Central memory CD8-positive, alpha-beta T cell (primary cell): ENCODE data around the gene GABBR2.

Experiments used
- ATAC-seq: fragments of 150-1000 bp; cut with Tn5 transposase; replicated peaks from 2 replicates; pipeline ENCODE4 v1.10.0; 2022; ENCODE audit warnings: mild to moderate bottlenecking, moderate FRiP score, moderate number of reproducible peaks; ENCODE audit not compliant: poor library complexity, severe bottlenecking; ENCODE audit errors: extremely low read depth
- DNase-seq, 2 donors: peaks; one replicate each; pipeline ENCODE4 v3.0.0; 2021; ENCODE audit warnings: low spot score in 2 of 2
- H3K27ac Mint-ChIP-seq: one replicate; pipeline ENCODE4 v1.8.0; 2022; ENCODE audit warnings: low read depth, mild to moderate bottlenecking, moderate library complexity, mixed read lengths
- H3K27me3 Mint-ChIP-seq: one replicate; pipeline ENCODE4 v1.8.0; 2022; ENCODE audit warnings: mixed read lengths
- H3K36me3 Mint-ChIP-seq: one replicate; pipeline ENCODE4 v1.8.0; 2022; ENCODE audit warnings: mild to moderate bottlenecking, moderate library complexity, mixed read lengths; ENCODE audit not compliant: insufficient read depth
- H3K4me1 Mint-ChIP-seq: one replicate; pipeline ENCODE4 v1.8.0; 2022; ENCODE audit warnings: mixed read lengths
- H3K4me3 Mint-ChIP-seq: one replicate; pipeline ENCODE4 v1.8.0; 2022; ENCODE audit warnings: mild to moderate bottlenecking, moderate library complexity, mixed read lengths
- H3K9me3 Mint-ChIP-seq: one replicate; pipeline ENCODE4 v1.8.0; 2022; ENCODE audit warnings: mixed read lengths

GABBR2 gene

DNA sequence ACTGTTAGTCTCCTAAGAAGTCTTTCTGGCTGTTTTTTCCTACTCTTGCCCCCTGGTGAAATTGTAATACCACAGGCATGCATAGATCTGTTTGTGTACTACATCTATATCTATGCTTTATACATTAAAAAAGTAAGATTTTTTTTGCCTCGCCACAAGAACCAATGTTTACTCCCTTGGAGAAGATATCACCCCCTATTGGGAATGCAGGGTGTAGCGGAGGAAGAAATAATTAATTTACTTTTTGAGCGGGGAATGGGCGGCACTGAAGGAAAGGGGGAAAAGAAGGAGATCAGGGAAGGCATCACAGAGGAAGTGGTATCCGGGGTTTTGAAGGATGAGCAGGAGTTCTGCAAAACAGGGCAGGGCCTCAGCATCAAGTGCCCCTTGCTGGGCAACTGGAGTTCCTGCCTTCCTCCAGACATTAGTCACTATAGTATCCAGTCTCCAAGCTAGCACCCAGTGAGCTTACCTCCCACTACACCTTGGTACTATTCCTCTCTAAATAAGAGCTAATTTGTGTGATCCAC is 134.9 kb downstream of the GABBR2 start:
- Mint-ChIP-seq H3K4me3 (no peak overlapping the region), H3K36me3 (no peaks in the 10 kb centered on the region), H3K27ac (no peak overlapping the region), H3K4me1 (peaks cover 17% of the 10 kb centered on the region), H3K27me3 (peaks cover 9% of the 10 kb centered on the region), H3K9me3 (no peaks in the 10 kb centered on the region)
- DNase-seq (no peak), ATAC-seq (no peak)

DNA sequence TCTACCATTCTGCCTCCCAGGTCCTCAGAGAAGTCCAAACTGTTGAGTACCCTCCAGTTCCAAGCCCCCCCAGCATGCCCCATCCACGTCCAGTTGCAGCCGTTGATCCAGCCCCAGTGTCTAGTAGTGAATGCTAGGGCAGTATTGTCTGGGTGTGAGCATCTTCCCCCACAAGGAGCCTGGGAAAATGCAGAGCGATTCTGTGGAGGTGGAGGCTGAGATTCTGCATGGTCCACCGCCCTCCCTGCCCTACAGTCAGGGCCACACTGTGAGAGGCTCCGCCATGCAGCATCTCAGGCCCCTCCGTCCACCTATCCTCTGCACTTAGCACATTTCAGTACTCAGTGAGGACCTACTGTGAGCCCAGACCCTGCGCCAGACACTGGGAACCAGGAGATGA is 135.9 kb downstream of the GABBR2 start:
- no peaks in the 10 kb centered on the region for H3K27me3 Mint-ChIP-seq
- no peak for DNase-seq

DNA sequence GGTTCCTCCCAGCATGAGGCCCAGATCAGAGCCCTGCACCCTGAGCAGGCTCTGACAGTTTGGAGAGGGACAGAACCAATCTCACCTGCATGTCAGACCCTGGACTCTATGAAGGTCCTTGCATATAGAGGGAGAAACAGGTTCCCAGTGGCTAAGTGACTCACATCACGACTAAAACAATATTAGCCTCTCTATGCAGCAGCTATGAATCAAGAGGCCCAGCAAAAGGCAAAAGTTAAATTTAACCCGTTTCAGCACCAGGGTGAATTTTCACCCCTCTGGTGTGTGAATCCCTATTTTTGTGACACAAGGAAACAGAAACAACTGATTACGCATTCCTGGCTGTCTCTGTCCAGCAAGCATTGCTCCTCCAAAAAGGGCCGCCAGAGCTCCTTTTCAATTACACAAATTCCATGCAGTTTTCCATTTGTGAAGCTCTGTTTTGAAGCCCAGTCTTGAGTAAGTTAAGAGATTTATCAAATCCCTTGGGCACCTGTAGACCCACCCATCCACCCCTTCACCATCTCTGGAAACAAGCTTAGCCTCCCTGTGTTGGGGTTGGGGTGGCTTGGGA is 136.6 kb downstream of the GABBR2 start:
- no peaks in the 10 kb centered on the region for H3K27me3 Mint-ChIP-seq
- peaks cover 17% of the 10 kb centered on the region for H3K4me1 Mint-ChIP-seq
- H3K36me3 Mint-ChIP-seq, result no peaks in the 10 kb centered on the region
- ATAC-seq, result no peak
- DNase-seq, result no peak
- no peak overlapping the region for H3K4me3 Mint-ChIP-seq
- H3K9me3 Mint-ChIP-seq, result no peaks in the 10 kb centered on the region
- H3K27ac Mint-ChIP-seq, result no peak overlapping the region

More for the DNA sequence above, 135.9 kb downstream of the GABBR2 start:
- Mint-ChIP-seq H3K4me1 (peaks cover 17% of the 10 kb centered on the region), H3K4me3 (no peak overlapping the region), H3K27ac (no peak overlapping the region), H3K36me3 (no peaks in the 10 kb centered on the region), H3K9me3 (no peaks in the 10 kb centered on the region)
- ATAC-seq, result no peak

DNA sequence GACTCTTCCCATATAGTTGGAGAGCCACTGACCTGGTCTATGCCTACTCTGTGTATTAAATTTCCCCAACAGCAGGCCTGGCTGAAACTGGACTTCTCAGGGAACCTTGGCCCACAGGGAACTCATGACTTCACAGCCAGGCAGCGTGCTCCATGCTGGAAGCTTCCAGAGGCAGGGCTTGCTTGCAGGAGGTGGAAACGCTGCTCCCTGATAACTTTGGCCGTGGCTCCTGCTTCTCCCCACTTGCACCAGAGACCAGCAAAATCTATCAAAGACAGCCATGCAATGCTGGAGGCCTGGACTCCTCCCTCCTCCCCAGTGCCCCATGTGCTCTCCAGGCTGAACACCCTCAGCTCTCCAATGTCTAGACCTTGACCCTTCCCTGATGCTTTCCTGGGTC is 137.1 kb downstream of the GABBR2 start:
- DNase-seq, result no peak
- Mint-ChIP-seq H3K27ac (no peak overlapping the region), H3K4me3 (no peak overlapping the region), H3K9me3 (no peaks in the 10 kb centered on the region), H3K4me1 (peaks cover 17% of the 10 kb centered on the region), H3K36me3 (no peaks in the 10 kb centered on the region), H3K27me3 (no peaks in the 10 kb centered on the region)
- ATAC-seq, result no peak

DNA sequence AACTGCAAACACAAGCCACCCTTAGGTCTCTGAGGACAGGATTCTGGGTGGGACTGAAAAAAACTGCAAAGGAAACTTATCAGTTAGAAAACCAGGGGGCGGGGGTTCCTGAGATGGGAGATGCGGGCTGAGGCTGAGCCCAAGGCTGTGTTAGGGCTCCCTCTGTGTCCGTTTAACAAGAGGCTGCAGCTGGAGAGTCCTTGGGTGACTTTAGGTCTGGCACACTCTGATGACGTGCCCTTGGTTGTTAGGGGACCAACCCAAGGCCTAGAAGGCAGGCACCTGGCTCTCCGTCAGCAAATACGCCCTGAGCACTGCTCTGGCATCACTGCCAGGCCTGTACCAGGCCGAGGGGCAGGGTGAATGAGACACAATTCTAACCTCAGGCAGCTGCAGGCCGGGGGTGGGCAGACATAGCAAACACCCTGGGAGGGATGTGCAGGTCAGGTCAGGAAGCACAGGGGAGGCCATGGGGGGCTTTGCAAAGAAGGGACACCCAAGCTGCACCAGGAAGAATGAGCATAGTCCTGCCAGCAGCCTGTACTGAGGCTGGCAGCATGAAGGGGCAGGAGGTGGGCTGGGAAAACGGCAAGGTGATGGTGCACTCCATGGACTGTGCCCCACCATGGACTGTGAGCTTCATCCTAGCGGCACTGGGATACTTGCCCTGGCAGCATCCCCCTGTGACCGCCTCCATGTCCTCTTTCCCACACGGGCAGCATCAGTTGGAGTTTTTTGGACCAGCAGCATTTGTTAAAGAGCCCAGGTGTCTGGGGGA is 137.9 kb downstream of the GABBR2 start:
- Mint-ChIP-seq H3K9me3 (no peaks in the 10 kb centered on the region), H3K27ac (no peak overlapping the region), H3K4me3 (no peak overlapping the region), H3K4me1 (peaks cover 11% of the 10 kb centered on the region), H3K27me3 (no peaks in the 10 kb centered on the region), H3K36me3 (no peaks in the 10 kb centered on the region)
- ATAC-seq, result no peak
- no peak for DNase-seq

DNA sequence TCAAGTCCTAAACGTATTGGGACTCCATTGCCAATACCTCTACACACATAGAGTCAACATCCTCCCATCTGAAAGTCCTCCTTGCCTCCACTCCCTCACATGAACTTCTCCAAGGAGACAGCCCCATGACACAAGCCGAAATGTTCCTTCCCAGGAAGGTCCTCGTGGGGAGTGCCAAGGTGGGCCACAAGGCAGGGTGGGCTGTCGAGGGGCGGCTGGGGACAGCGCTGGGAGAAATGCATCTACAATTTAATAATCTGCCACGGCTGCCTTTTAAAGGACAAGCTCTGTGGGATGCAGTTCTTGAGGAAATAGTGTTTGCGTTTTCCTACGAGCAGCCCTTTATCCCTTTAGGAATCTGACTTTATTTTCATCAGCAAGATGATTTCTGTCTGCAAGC is 138.7 kb downstream of the GABBR2 start:
- no peak for ATAC-seq
- Mint-ChIP-seq H3K4me1 (peaks cover 3% of the 10 kb centered on the region), H3K27me3 (no peaks in the 10 kb centered on the region), H3K9me3 (no peaks in the 10 kb centered on the region), H3K27ac (no peak overlapping the region), H3K36me3 (no peaks in the 10 kb centered on the region), H3K4me3 (no peak overlapping the region)
- no peak for DNase-seq

DNA sequence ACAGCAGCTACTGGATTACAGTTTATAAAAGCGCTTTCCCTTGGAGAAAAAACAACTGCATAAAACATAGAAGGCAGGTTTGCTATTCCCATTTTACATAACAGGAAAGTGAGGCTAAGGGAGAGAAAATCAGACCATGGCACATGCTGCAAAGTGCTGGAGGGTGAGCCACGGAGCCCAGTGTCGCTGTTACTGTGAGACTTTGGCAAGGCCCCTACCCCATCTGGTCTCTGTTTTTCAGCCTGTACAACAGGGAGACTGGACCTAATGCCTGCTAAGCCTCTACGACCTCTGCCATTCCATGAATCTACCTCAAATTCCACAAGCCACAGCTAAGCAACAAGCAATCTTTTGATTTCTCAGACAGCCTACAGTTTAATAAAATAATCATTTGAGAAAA is 139.2 kb downstream of the GABBR2 start:
- Mint-ChIP-seq H3K4me3 (no peak overlapping the region), H3K36me3 (no peaks in the 10 kb centered on the region), H3K27me3 (no peaks in the 10 kb centered on the region), H3K4me1 (no peaks in the 10 kb centered on the region), H3K9me3 (no peaks in the 10 kb centered on the region), H3K27ac (no peak overlapping the region)
- no peak for DNase-seq
- ATAC-seq, result no peak

DNA sequence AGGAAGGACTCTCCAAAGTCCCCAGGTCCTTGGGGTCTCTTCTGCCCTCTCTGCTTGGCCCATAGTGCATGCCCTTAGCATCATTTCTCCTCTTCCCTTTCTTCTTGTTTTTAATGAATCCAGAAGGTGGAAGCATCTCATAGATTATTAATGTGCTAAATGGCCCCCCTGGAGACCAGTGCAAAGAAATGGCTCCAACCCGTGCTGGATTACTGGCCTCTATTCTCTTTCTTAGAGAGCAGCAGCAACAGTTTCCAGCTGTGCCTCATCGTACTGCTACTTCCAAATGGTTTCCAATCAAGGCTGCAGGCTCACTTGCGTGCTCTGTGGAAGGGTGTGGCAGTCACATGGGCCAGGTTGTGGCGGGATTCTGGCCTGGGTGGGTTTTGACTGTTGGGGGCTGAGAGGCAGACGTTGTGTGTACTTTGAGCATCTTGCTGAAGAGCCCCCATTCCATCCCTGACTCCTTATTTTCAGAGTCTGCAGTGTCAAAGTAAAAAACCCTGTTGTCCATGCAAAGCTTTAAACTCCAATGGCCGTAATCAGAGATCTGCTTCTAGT is 139.7 kb downstream of the GABBR2 start:
- Mint-ChIP-seq H3K27me3 (no peaks in the 10 kb centered on the region), H3K4me1 (no peaks in the 10 kb centered on the region), H3K27ac (no peak overlapping the region), H3K4me3 (no peak overlapping the region), H3K9me3 (no peaks in the 10 kb centered on the region), H3K36me3 (no peaks in the 10 kb centered on the region)
- ATAC-seq, result no peak
- no peak for DNase-seq

DNA sequence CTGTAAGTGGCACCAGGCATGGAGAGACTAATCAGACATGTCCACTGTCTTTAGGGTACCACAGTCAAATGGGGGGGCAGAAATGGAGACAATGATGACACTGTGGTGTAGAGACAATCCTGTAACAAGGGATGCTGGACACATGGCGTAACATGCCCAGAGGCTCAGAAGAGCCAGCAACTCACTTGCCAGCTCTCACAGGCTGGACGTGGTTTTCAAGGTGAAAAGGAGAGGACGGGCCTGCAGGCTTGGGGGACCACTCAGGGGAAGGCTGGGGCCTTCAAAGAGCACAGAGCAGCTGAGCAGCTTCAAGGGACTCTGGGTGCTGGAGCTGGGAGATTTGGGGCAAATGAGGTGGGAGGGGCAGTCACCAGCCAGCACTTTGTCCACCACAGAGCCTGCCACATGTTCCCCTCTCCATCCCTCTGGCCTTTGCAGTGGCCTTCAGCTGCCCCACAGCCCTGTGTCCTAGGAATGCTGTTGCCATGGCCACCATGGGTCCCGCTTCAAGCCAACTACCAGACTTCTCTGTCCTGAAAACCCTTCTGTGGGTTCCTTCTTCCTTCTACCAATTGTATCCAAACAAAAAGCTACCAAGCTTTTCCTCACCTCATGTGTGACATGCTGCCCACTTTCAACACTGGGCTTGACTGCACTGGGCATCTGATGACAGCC is 140.4 kb downstream of the GABBR2 start:
- Mint-ChIP-seq H3K36me3 (no peaks in the 10 kb centered on the region), H3K4me1 (no peaks in the 10 kb centered on the region), H3K9me3 (no peaks in the 10 kb centered on the region), H3K27ac (no peak overlapping the region), H3K27me3 (no peaks in the 10 kb centered on the region), H3K4me3 (no peak overlapping the region)
- no peak for DNase-seq
- no peak for ATAC-seq

DNA sequence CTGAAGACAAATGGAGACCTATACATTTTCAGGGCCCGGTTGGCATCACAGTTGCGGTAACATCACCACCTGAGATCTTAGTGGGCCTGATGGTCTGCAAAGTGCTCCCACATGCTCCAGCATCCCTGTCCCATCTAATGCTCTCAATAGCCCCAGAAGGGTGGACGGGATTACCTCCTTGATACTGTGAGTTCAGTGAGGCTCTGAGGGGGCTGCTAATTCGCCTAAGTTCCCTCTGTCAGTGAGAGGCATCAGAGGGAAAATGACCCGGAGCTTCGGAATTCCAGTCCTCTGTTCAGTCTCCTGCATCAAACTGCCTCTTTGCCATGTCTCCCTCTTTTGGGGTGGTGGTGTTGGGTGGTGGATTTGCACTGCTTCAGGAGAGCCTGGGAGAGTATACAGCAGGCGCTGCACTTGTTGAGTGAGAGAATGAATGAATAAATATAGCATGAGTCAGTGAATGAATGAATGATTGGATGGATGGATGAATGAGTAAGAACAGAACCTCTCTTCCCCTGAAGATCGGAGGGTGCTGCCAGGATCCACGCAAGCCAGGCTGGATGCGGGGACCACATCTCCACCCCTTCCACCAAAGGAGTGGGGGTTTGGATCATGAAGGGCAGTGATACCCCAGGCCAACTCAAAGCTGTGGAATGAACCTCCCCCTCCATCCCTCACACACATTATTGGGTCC is 141.0 kb downstream of the GABBR2 start:
- H3K9me3 Mint-ChIP-seq, result no peaks in the 10 kb centered on the region
- H3K27ac Mint-ChIP-seq, result no peak overlapping the region
- H3K4me1 Mint-ChIP-seq, result no peaks in the 10 kb centered on the region
- no peak for DNase-seq
- H3K4me3 Mint-ChIP-seq, result no peak overlapping the region
- no peaks in the 10 kb centered on the region for H3K27me3 Mint-ChIP-seq
- ATAC-seq, result no peak
- no peaks in the 10 kb centered on the region for H3K36me3 Mint-ChIP-seq

DNA sequence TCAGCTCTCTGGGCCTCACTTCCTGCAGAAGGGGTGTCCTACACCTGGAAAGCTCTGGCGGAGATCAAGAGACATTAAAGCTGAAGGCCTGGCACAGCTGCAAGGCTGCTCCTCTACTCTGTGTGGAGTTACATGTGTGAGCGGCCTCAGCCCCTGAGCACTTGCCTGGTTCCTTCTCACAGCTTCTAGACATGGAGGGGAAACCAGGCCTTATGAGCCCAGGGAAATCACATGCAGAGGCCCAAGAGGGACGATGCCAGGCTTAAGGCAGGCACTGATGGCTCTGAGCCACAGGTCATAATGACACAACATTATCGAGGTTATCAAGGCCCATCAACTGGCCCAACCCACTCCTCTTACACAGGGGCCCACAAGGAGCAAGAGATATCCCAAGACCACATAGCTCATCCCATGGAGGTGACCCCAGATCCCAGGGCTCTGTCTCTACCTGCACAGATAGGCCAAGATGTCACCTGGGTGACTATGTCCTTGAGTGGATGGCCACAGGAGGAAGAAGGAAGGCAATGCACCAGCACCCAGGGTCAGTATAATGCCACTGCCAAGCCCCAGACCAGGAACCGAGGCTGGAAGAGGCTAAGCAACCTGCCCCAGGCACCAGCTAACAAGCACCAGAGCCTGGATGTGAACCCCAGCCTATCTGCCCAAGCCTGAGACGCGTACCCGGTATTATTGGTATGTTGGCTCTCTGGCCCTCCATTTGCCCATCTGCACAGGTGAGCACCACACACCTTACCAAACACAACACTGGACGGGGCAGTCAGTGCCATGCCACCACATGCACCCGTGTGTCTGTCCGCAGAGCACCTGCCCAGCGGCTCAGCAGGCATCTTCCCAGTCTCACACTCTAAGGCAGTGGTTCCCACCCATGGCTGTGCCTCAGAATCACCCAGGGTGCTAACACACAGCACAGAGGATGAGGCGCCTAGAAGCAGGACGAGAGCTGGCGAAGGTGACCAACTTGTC is 143.3 kb downstream of the GABBR2 start:
- Mint-ChIP-seq H3K27me3 (no peaks in the 10 kb centered on the region), H3K4me1 (no peaks in the 10 kb centered on the region), H3K27ac (no peak overlapping the region), H3K4me3 (no peak overlapping the region), H3K36me3 (no peaks in the 10 kb centered on the region), H3K9me3 (no peaks in the 10 kb centered on the region)
- ATAC-seq (no peak), DNase-seq (no peak)
